HG03060 (cell line): ENCODE results near the gene PAN3.
"Not testable (repeated sequence)": the region's sequence is repeated elsewhere in the genome, so short reads cannot be mapped to it uniquely, and the experiment has no call there.

ENCODE experiments used
- ATAC-seq: cut with Tn5 transposase; IDR thresholded peaks from one replicate; pipeline ENCODE4 v1.9.1; 2021; ENCODE audit warnings: low read depth, moderate number of reproducible peaks; ENCODE audit not compliant: unreplicated experiment

PAN3 gene

GRCh38 chr13:28136916-28137315 is 1.4 kb upstream of the PAN3 start:
- no peak for ATAC-seq

GRCh38 chr13:28137596-28137995 is 749 bp upstream of the PAN3 start:
- no peak for ATAC-seq

- no peak for ATAC-seq
Measured at GRCh38 chr13:28138756-28139470, 568 bp downstream of the PAN3 start.

- no peak for ATAC-seq
Measured at GRCh38 chr13:28140433-28141125, 2.2 kb downstream of the PAN3 start.

GRCh38 chr13:28141542-28141941 is 3.2 kb downstream of the PAN3 start:
- not testable (repeated sequence) for ATAC-seq

- ATAC-seq, result no peak
Measured at GRCh38 chr13:28145049-28145448, 6.7 kb downstream of the PAN3 start.

GRCh38 chr13:28147495-28147894 is 9.2 kb downstream of the PAN3 start:
- ATAC-seq, result no peak

- ATAC-seq, result no peak
Measured at GRCh38 chr13:28159057-28159456, 20.7 kb downstream of the PAN3 start.

GRCh38 chr13:28161370-28161769 is 23.0 kb downstream of the PAN3 start:
- no peak for ATAC-seq

GRCh38 chr13:28163587-28163986 is 25.2 kb downstream of the PAN3 start:
- no peak for ATAC-seq

GRCh38 chr13:28166257-28166656 is 27.9 kb downstream of the PAN3 start:
- ATAC-seq, result no peak

GRCh38 chr13:28171266-28171665 is 32.9 kb downstream of the PAN3 start:
- ATAC-seq, result no peak

GRCh38 chr13:28172947-28173346 is 34.6 kb downstream of the PAN3 start:
- ATAC-seq, result no peak

- ATAC-seq, result no peak
Measured at GRCh38 chr13:28173793-28174192, 35.4 kb downstream of the PAN3 start.

GRCh38 chr13:28177327-28177726 is 39.0 kb downstream of the PAN3 start:
- ATAC-seq, result no peak

GRCh38 chr13:28177877-28178276 is 39.5 kb downstream of the PAN3 start:
- ATAC-seq, result no peak

GRCh38 chr13:28179974-28180373 is 41.6 kb downstream of the PAN3 start:
- no peak for ATAC-seq

GRCh38 chr13:28181413-28181812 is 43.1 kb downstream of the PAN3 start:
- no peak for ATAC-seq

- no peak for ATAC-seq
Measured at GRCh38 chr13:28185256-28185655, 46.9 kb downstream of the PAN3 start.

GRCh38 chr13:28199089-28199488 is 60.7 kb downstream of the PAN3 start:
- ATAC-seq, result no peak

GRCh38 chr13:28204043-28204442 is 65.7 kb downstream of the PAN3 start:
- no peak for ATAC-seq
